HepG2 (cell line): Measurements from ENCODE around the gene PGGT1B. TPM values are rescaled to one million over a fixed set of nuclear protein-coding genes. Genes with fewer than 3 reads are reported as not detected.

Source experiments
- FLYWCH1 ChIP-seq: sonication (generic); formaldehyde crosslinking; IDR thresholded peaks from 2 replicates; pipeline ENCODE4 v1.8.1; 2023; ENCODE audit warnings: mild to moderate bottlenecking, missing genetic modification reagents
- KDM3A ChIP-seq: IDR thresholded peaks from 2 replicates; pipeline ENCODE4 v1.6.1; 2018; ENCODE audit warnings: low read depth, missing compliant biosample characterization
- NFRKB ChIP-seq: fragments of 450-650 bp; IDR thresholded peaks from 2 replicates; pipeline ENCODE4 v1.6.1; 2017
- PCBP1 ChIP-seq: fragments of 200-400 bp; formaldehyde crosslinking; IDR thresholded peaks from 2 replicates; pipeline ENCODE4 v1.6.1; 2017; ENCODE audit warnings: mild to moderate bottlenecking, low read depth, low read length, borderline replicate concordance
- RBAK ChIP-seq: sonication (generic); formaldehyde crosslinking; IDR thresholded peaks from 2 replicates; pipeline ENCODE4 v1.5.1; 2020; ENCODE audit warnings: mild to moderate bottlenecking, missing genetic modification reagents
- TCF7L2 ChIP-seq: IDR thresholded peaks from 2 replicates; pipeline ENCODE4 v1.6.1; 2011; ENCODE audit warnings: mild to moderate bottlenecking, low read depth, low read length, moderate library complexity
- TOPORS ChIP-seq: sonication (generic); formaldehyde crosslinking; IDR thresholded peaks from 2 replicates; pipeline ENCODE4 v1.8.0; 2023; ENCODE audit warnings: mild to moderate bottlenecking, missing genetic modification reagents
- TRIM24 ChIP-seq: sonication (generic); formaldehyde crosslinking; IDR thresholded peaks from 2 replicates; pipeline ENCODE4 v1.8.0; 2022; ENCODE audit warnings: mild to moderate bottlenecking, missing genetic modification reagents
- ZBTB20 ChIP-seq: sonication (generic); formaldehyde crosslinking; IDR thresholded peaks from 2 replicates; pipeline ENCODE4 v1.8.1; 2023; ENCODE audit warnings: missing genetic modification reagents, low read depth, mild to moderate bottlenecking, borderline replicate concordance
- ZFP36L1 ChIP-seq: sonication (generic); formaldehyde crosslinking; IDR thresholded peaks from 2 replicates; pipeline ENCODE4 v1.8.0; 2022; ENCODE audit warnings: mild to moderate bottlenecking, missing genetic modification reagents, moderate library complexity
- ZFYVE20 ChIP-seq: sonication (generic); formaldehyde crosslinking; IDR thresholded peaks from 2 replicates; pipeline ENCODE4 v1.8.0; 2023; ENCODE audit warnings: low read depth, mild to moderate bottlenecking, moderate library complexity, missing genetic modification reagents, borderline replicate concordance
- ZKSCAN8 ChIP-seq: IDR thresholded peaks from 2 replicates; pipeline ENCODE4 v1.6.1; 2016; ENCODE audit warnings: borderline replicate concordance, missing genetic modification reagents, missing compliant biosample characterization
- ZNF160 ChIP-seq: sonication (generic); formaldehyde crosslinking; IDR thresholded peaks from 2 replicates; pipeline ENCODE4 v1.8.0; 2022; ENCODE audit warnings: mild to moderate bottlenecking, inconsistent platforms, missing genetic modification reagents
- polyA plus RNA-seq, 8 experiments: library from polyadenylated mRNA; depleted of rRNA in 3 of 8; stranded (reverse) in 7 of 8; unstranded in 1 of 8; fragments of >200 nt; fragmentation: Illumina TruSeq in 4 of 8; extraction: Trizol in 4 of 8; gene quantifications; 2 replicates each; pipeline versions ENCODE4 v1.2.1 to v1.2.3, GENCODE V29; 2011 to 2016; ENCODE audit warnings: low read depth in 4 of 8, missing spikeins in 1 of 8, mixed read lengths in 1 of 8; ENCODE audit not compliant: insufficient read depth in 1 of 8
- total RNA-seq, 5 experiments: library from RNA; depleted of rRNA; stranded (reverse); fragments of >200 nt; fragmentation: Illumina TruSeq; extraction: Trizol; gene quantifications; 2 replicates each; pipeline ENCODE4 v1.2.3, GENCODE V29; 2016; ENCODE audit warnings: low read depth in 1 of 5
- TF ChIP-seq, protein P1 (sequence below): sonication (generic); formaldehyde crosslinking; IDR thresholded peaks from 2 replicates; pipeline ENCODE4 v1.8.1; 2023; ENCODE audit warnings: mild to moderate bottlenecking, missing genetic modification reagents
- TF ChIP-seq, protein P2 (sequence below): IDR thresholded peaks from 2 replicates; pipeline ENCODE4 v1.6.1; 2012; ENCODE audit warnings: low read length, improper control_type of control experiment
- TF ChIP-seq, protein P3 (sequence below): sonication (generic); formaldehyde crosslinking; conservative IDR thresholded peaks from 2 replicates; pipeline ENCODE4 v1.5.0; 2020; ENCODE audit warnings: missing genetic modification reagents
- TF ChIP-seq, protein P4 (sequence below): sonication (generic); formaldehyde crosslinking; IDR thresholded peaks from 2 replicates; pipeline ENCODE4 v1.8.1; 2023; ENCODE audit warnings: missing genetic modification reagents, inconsistent platforms, borderline replicate concordance
- TF ChIP-seq, protein P5 (sequence below): sonication (generic); formaldehyde crosslinking; IDR thresholded peaks from 2 replicates; pipeline ENCODE4 v1.5.0; 2020; ENCODE audit warnings: missing genetic modification reagents, mild to moderate bottlenecking, borderline replicate concordance
- TF ChIP-seq, protein P6 (sequence below): sonication (generic); formaldehyde crosslinking; IDR thresholded peaks from 2 replicates; pipeline ENCODE4 v1.8.0; 2022; ENCODE audit warnings: missing genetic modification reagents, mild to moderate bottlenecking, inconsistent platforms, borderline replicate concordance

PGGT1B gene
- total and polyA plus RNA-seq, 2 of the 13 experiments (the other 11 are each of a cell fraction or from before 2014, with no cell fraction given): 2.4 to 42.7 TPM

DNA sequence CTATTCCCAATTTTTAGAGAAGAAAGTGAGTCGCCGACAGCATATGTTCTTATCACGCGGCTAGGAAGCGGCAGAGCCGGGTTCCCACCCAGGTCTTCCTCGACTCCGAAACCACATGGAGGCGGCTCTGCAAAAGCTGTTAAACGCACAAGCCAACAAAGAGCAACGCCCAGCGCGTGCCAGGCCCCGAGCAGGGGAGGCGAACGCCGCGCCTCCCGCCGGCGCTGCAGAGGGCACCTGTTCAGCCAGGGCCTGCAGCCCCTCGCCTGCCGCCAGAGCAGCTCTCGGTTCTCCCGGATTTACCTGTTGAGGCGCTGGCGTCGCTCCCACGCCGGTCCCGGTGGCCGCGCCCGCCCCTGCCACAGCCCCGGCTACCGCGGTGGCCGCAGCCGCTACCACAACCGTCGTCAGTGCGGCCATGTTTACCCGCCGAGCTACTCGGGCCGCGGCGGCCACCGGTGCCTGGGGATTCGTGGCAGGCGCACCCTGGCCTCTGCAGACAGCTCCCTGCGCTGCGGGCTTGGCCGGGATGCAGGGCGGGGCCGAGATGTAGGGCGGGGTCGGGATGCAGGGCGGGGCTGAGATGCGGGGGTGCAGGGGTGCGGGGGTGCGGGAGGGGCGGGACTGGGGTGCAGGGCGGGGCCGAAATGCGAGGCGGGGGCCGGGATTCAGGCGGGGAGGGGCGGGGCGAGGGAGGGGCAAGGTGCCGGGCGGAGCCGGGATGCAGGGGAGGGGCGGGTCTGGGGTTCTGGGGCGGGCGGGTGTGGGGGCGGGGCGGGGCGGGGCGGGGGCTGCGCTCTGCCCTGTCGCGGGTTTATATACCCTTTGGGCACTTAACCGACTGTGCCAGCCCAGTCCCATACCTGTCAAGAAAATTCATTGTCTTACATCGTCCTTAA lies 33.7 kb upstream of the PGGT1B start, which contains the start of gene CCDC112 (continued):
- no peak for TF ChIP-seq TRIM24
- TF ChIP-seq, protein P1, sequence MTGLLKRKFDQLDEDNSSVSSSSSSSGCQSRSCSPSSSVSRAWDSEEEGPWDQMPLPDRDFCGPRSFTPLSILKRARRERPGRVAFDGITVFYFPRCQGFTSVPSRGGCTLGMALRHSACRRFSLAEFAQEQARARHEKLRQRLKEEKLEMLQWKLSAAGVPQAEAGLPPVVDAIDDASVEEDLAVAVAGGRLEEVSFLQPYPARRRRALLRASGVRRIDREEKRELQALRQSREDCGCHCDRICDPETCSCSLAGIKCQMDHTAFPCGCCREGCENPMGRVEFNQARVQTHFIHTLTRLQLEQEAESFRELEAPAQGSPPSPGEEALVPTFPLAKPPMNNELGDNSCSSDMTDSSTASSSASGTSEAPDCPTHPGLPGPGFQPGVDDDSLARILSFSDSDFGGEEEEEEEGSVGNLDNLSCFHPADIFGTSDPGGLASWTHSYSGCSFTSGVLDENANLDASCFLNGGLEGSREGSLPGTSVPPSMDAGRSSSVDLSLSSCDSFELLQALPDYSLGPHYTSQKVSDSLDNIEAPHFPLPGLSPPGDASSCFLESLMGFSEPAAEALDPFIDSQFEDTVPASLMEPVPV: no peak
- TF ChIP-seq ZKSCAN8 (CRISPR knock-in tag): no peak
- no peak for TF ChIP-seq ZBTB20 (CRISPR knock-in tag)
- no peak for TF ChIP-seq FLYWCH1 (CRISPR knock-in tag)
- TF ChIP-seq KDM3A (CRISPR knock-in tag): peak; percentile 50; the same call in 1 of the 2 replicates
- TF ChIP-seq, protein P2, sequence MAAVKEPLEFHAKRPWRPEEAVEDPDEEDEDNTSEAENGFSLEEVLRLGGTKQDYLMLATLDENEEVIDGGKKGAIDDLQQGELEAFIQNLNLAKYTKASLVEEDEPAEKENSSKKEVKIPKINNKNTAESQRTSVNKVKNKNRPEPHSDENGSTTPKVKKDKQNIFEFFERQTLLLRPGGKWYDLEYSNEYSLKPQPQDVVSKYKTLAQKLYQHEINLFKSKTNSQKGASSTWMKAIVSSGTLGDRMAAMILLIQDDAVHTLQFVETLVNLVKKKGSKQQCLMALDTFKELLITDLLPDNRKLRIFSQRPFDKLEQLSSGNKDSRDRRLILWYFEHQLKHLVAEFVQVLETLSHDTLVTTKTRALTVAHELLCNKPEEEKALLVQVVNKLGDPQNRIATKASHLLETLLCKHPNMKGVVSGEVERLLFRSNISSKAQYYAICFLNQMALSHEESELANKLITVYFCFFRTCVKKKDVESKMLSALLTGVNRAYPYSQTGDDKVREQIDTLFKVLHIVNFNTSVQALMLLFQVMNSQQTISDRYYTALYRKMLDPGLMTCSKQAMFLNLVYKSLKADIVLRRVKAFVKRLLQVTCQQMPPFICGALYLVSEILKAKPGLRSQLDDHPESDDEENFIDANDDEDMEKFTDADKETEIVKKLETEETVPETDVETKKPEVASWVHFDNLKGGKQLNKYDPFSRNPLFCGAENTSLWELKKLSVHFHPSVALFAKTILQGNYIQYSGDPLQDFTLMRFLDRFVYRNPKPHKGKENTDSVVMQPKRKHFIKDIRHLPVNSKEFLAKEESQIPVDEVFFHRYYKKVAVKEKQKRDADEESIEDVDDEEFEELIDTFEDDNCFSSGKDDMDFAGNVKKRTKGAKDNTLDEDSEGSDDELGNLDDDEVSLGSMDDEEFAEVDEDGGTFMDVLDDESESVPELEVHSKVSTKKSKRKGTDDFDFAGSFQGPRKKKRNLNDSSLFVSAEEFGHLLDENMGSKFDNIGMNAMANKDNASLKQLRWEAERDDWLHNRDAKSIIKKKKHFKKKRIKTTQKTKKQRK: no peak
- TF ChIP-seq RBAK (CRISPR knock-in tag): no peak
- TF ChIP-seq, protein P3, sequence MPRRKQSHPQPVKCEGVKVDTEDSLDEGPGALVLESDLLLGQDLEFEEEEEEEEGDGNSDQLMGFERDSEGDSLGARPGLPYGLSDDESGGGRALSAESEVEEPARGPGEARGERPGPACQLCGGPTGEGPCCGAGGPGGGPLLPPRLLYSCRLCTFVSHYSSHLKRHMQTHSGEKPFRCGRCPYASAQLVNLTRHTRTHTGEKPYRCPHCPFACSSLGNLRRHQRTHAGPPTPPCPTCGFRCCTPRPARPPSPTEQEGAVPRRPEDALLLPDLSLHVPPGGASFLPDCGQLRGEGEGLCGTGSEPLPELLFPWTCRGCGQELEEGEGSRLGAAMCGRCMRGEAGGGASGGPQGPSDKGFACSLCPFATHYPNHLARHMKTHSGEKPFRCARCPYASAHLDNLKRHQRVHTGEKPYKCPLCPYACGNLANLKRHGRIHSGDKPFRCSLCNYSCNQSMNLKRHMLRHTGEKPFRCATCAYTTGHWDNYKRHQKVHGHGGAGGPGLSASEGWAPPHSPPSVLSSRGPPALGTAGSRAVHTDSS (CRISPR knock-in tag): no peak
- TF ChIP-seq, protein P4, sequence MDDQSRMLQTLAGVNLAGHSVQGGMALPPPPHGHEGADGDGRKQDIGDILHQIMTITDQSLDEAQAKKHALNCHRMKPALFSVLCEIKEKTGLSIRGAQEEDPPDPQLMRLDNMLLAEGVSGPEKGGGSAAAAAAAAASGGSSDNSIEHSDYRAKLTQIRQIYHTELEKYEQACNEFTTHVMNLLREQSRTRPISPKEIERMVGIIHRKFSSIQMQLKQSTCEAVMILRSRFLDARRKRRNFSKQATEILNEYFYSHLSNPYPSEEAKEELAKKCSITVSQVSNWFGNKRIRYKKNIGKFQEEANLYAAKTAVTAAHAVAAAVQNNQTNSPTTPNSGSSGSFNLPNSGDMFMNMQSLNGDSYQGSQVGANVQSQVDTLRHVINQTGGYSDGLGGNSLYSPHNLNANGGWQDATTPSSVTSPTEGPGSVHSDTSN (CRISPR knock-in tag): no peak
- TF ChIP-seq TOPORS (CRISPR knock-in tag): no peak
- no peak for TF ChIP-seq PCBP1
- no peak for TF ChIP-seq ZFYVE20
- no peak for TF ChIP-seq TCF7L2
- TF ChIP-seq NFRKB: no peak
- TF ChIP-seq, protein P5, sequence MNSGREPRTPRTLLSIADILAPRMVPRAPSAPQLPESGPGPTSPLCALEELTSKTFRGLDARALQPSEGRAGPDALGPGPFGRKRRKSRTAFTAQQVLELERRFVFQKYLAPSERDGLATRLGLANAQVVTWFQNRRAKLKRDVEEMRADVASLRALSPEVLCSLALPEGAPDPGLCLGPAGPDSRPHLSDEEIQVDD (CRISPR knock-in tag): no peak
- TF ChIP-seq ZFP36L1 (CRISPR knock-in tag): no peak
- TF ChIP-seq ZNF160 (CRISPR knock-in tag): no peak
- TF ChIP-seq, protein P6, sequence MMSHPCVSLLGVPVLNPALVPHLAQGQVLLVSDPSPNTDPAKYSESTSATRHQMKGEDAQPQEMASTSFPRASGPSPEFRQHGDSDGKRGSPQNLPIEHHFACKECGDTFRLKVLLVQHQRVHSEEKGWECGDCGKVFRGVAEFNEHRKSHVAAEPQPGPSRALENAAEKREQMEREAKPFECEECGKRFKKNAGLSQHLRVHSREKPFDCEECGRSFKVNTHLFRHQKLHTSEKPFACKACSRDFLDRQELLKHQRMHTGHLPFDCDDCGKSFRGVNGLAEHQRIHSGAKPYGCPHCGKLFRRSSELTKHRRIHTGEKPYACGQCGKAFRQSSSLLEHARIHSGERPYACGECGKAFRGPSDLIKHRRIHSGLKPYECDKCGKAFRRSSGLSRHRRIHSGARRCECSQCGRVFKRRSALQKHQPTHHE (CRISPR knock-in tag): no peak
